ENCODE measurements around the gene EXOC1. TPM values are rescaled to one million over a fixed set of nuclear protein-coding genes. Genes with fewer than 3 reads are reported as not detected.

Gene EXOC1
- total and polyA plus RNA-seq, 2 donors (not counting 1 experiment from before 2014, with no cell fraction given): 32.3 to 64.2 TPM

- Histone ChIP-seq H3K36me3 (ENCODE audit: control insufficient read depth, insufficient read depth, low read length) (no peaks in the 10 kb centered on the region), H3K9ac (ENCODE audit: insufficient read depth, low read length) (no peak overlapping the region), H3K4me3 (replicated peaks in 1 of 4; ENCODE audit: control extremely low read depth in 1 of 4, insufficient read depth in 1 of 4, low read depth in 3 of 4, low read length in 4 of 4) (no peak overlapping the region), H3K4me1 (ENCODE audit: control insufficient read depth, extremely low read depth, insufficient read depth, low read length) (no peaks in the 10 kb centered on the region), H3K4me2 (ENCODE audit: extremely low read depth, insufficient read depth, low read length) (no peak overlapping the region), H4K20me1 (ENCODE audit: control insufficient read depth, extremely low read depth, insufficient read depth, low read length) (no peaks in the 10 kb centered on the region), H3K9me3 (ENCODE audit: control insufficient read depth, insufficient read depth, low read depth, low read length) (no peaks in the 10 kb centered on the region), H3K79me2 (ENCODE audit: control insufficient read depth, insufficient read depth, low read length) (no peaks in the 10 kb centered on the region), H3K27ac (ENCODE audit: insufficient read depth, low read length) (no peak overlapping the region), H2AFZ (ENCODE audit: low read length) (no peak overlapping the region), H3K27me3 (ENCODE audit: control insufficient read depth, insufficient read depth, low read length) (no peaks in the 10 kb centered on the region)
- TF ChIP-seq, protein P1, sequence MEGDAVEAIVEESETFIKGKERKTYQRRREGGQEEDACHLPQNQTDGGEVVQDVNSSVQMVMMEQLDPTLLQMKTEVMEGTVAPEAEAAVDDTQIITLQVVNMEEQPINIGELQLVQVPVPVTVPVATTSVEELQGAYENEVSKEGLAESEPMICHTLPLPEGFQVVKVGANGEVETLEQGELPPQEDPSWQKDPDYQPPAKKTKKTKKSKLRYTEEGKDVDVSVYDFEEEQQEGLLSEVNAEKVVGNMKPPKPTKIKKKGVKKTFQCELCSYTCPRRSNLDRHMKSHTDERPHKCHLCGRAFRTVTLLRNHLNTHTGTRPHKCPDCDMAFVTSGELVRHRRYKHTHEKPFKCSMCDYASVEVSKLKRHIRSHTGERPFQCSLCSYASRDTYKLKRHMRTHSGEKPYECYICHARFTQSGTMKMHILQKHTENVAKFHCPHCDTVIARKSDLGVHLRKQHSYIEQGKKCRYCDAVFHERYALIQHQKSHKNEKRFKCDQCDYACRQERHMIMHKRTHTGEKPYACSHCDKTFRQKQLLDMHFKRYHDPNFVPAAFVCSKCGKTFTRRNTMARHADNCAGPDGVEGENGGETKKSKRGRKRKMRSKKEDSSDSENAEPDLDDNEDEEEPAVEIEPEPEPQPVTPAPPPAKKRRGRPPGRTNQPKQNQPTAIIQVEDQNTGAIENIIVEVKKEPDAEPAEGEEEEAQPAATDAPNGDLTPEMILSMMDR (conservative IDR thresholded peaks at IDR 0.05 in 1 of 2, IDR thresholded peaks at IDR 0.05 in 1 of 2; ENCODE audit: low read depth in 1 of 2, low read length in 2 of 2): no peak
- TF ChIP-seq EZH2 (IDR thresholded peaks at IDR 0.05; ENCODE audit: low read length, missing control alignments): no peak
- DNase-seq (ENCODE audit: low read depth in 2 of 2): no peak
Measured at GRCh38 chr4:55926610-55927009, 73.2 kb downstream of the EXOC1 start.

- Histone ChIP-seq H3K27me3 (ENCODE audit: control insufficient read depth, insufficient read depth, low read length) (no peaks in the 10 kb centered on the region), H3K9ac (ENCODE audit: insufficient read depth, low read length) (no peak overlapping the region), H4K20me1 (ENCODE audit: control insufficient read depth, extremely low read depth, insufficient read depth, low read length) (no peaks in the 10 kb centered on the region), H3K27ac (ENCODE audit: insufficient read depth, low read length) (no peak overlapping the region), H3K79me2 (ENCODE audit: control insufficient read depth, insufficient read depth, low read length) (no peaks in the 10 kb centered on the region), H3K4me2 (ENCODE audit: extremely low read depth, insufficient read depth, low read length) (no peak overlapping the region), H3K36me3 (ENCODE audit: control insufficient read depth, insufficient read depth, low read length) (no peaks in the 10 kb centered on the region), H3K4me1 (ENCODE audit: control insufficient read depth, extremely low read depth, insufficient read depth, low read length) (no peaks in the 10 kb centered on the region), H3K4me3 (replicated peaks in 1 of 4; ENCODE audit: control extremely low read depth in 1 of 4, insufficient read depth in 1 of 4, low read depth in 3 of 4, low read length in 4 of 4) (no peak overlapping the region), H2AFZ (ENCODE audit: low read length) (peak overlapping the region; percentile 16), H3K9me3 (ENCODE audit: control insufficient read depth, insufficient read depth, low read depth, low read length) (no peaks in the 10 kb centered on the region)
- DNase-seq (ENCODE audit: low read depth in 2 of 2): peak in 1 of 2 donors; percentile 18
- TF ChIP-seq EZH2 (IDR thresholded peaks at IDR 0.05; ENCODE audit: low read length, missing control alignments): no peak
- TF ChIP-seq, protein P1 (conservative IDR thresholded peaks at IDR 0.05 in 1 of 2, IDR thresholded peaks at IDR 0.05 in 1 of 2; ENCODE audit: low read depth in 1 of 2, low read length in 2 of 2): no peak
Measured at GRCh38 chr4:55927803-55928437, 74.5 kb downstream of the EXOC1 start.

GRCh38 chr4:55928846-55929245 is 75.4 kb downstream of the EXOC1 start:
- Histone ChIP-seq H3K36me3 (ENCODE audit: control insufficient read depth, insufficient read depth, low read length) (no peaks in the 10 kb centered on the region), H3K4me3 (replicated peaks in 1 of 4; ENCODE audit: control extremely low read depth in 1 of 4, insufficient read depth in 1 of 4, low read depth in 3 of 4, low read length in 4 of 4) (no peak overlapping the region), H3K4me1 (ENCODE audit: control insufficient read depth, extremely low read depth, insufficient read depth, low read length) (no peaks in the 10 kb centered on the region), H3K27me3 (ENCODE audit: control insufficient read depth, insufficient read depth, low read length) (no peaks in the 10 kb centered on the region), H3K9ac (ENCODE audit: insufficient read depth, low read length) (no peak overlapping the region), H3K27ac (ENCODE audit: insufficient read depth, low read length) (no peak overlapping the region), H3K4me2 (ENCODE audit: extremely low read depth, insufficient read depth, low read length) (no peak overlapping the region), H2AFZ (ENCODE audit: low read length) (no peak overlapping the region), H4K20me1 (ENCODE audit: control insufficient read depth, extremely low read depth, insufficient read depth, low read length) (no peaks in the 10 kb centered on the region), H3K79me2 (ENCODE audit: control insufficient read depth, insufficient read depth, low read length) (no peaks in the 10 kb centered on the region), H3K9me3 (ENCODE audit: control insufficient read depth, insufficient read depth, low read depth, low read length) (no peaks in the 10 kb centered on the region)
- no peak for DNase-seq (ENCODE audit: low read depth in 2 of 2)
- TF ChIP-seq, protein P1 (conservative IDR thresholded peaks at IDR 0.05 in 1 of 2, IDR thresholded peaks at IDR 0.05 in 1 of 2; ENCODE audit: low read depth in 1 of 2, low read length in 2 of 2): no peak
- no peak for TF ChIP-seq EZH2 (IDR thresholded peaks at IDR 0.05; ENCODE audit: low read length, missing control alignments)
